Heart left ventricle (tissue), 16 donors: ENCODE results near the gene GALNTL6. TPM values are rescaled to one million over a fixed set of nuclear protein-coding genes. Genes with fewer than 3 reads are reported as not detected.
A peak's percentile ranks its signal among the peaks of the same experiment; 100 is the strongest.

ENCODE experiments used
- ATAC-seq, 4 donors: fragments of 200-7000 bp; cut with Tn5 transposase; one replicate each; pipeline ENCODE4 v1.9.1; 2020 to 2022; ENCODE audit warnings: moderate library complexity in 4 of 4, mild to moderate bottlenecking in 3 of 4, moderate number of reproducible peaks in 1 of 4
- DNase-seq, 5 donors: peaks; one replicate each; pipeline ENCODE4 v3.0.0-alpha.2; 2020
- H3K27ac ChIP-seq, 12 donors: fragments of 200-600 bp; sonication (generic) in 4 of 12; one replicate each; pipeline versions ENCODE4 v1.5.0 to v1.8.0; 2016 to 2022; ENCODE audit warnings: mild to moderate bottlenecking in 2 of 12
- H3K27me3 ChIP-seq, 9 donors: fragments of 200-600 bp; sonication (generic) in 2 of 9; one replicate each; pipeline versions ENCODE4 v1.5.1 to v1.8.0; 2016 to 2022; ENCODE audit warnings: mild to moderate bottlenecking in 3 of 9
- H3K36me3 ChIP-seq, 9 donors: fragments of 200-600 bp; sonication (generic) in 2 of 9; one replicate each; pipeline versions ENCODE4 v1.5.0 to v1.8.0; 2018 to 2022; ENCODE audit warnings: mild to moderate bottlenecking in 2 of 9
- H3K4me1 ChIP-seq, 12 donors: fragments of 200-600 bp; sonication (generic) in 4 of 12; one replicate each; pipeline versions ENCODE4 v1.5.0 to v1.8.0; 2016 to 2022; ENCODE audit warnings: mild to moderate bottlenecking in 3 of 12
- H3K4me3 ChIP-seq, 12 donors: fragments of 200-600 bp; sonication (generic) in 4 of 12; one replicate each; pipeline versions ENCODE4 v1.5.0 to v1.8.0; 2017 to 2022; ENCODE audit warnings: mild to moderate bottlenecking in 9 of 12, moderate library complexity in 4 of 12
- H3K9me3 ChIP-seq, 12 donors: fragments of 200-600 bp; sonication (generic) in 4 of 12; one replicate each; pipeline versions ENCODE4 v1.5.0 to v1.8.0; 2016 to 2022; ENCODE audit warnings: mild to moderate bottlenecking in 1 of 12
- POLR2A ChIP-seq, 2 donors: fragments of 450-650 bp; IDR thresholded peaks; one replicate each; pipeline ENCODE4 v1.6.1; 2017; ENCODE audit warnings: antibody characterized with exemption in 2 of 2, mild to moderate bottlenecking in 2 of 2, moderate library complexity in 2 of 2
- WGBS, 4 donors: extraction: QIAGEN DNeasy Blood & Tissue Kit in 2 of 4; methylation state at CpG; one replicate each; pipeline versions ENCODE4 v1.1.5 to v1.1.7; 2013 to 2018; 5-methylcytosine and 5-hydroxymethylcytosine counted together
- intact Hi-C, 10 donors: fragments of 100-400 bp; cut with DNase I; formaldehyde crosslinking; loops; one replicate each; pipeline versions ENCODE4 v1.11.1 to v1.14.2; 2022
- polyA plus RNA-seq, 2 donors: library from polyadenylated mRNA; stranded (reverse); fragments of 200-250 nt; gene quantifications; one replicate each; pipeline ENCODE4 v1.2.3, GENCODE V29; 2013
- total RNA-seq, 9 donors: library from RNA; depleted of rRNA in 2 of 9; stranded (reverse); fragments of >200 nt in 2 of 9; fragmentation: NEBNext Ultra II Directional in 3 of 9; extraction: Animal tissue kit (Norgen Biotek cat#: 25700) in 3 of 9; gene quantifications; one replicate each; pipeline versions ENCODE4 v1.1.0 to v1.2.4, GENCODE V29; 2016 to 2023
- TF ChIP-seq, protein P1 (sequence below), 12 donors: fragments of 200-600 bp; sonication (generic) in 4 of 12; IDR thresholded peaks; one replicate each; pipeline versions ENCODE4 v1.5.0 to v1.8.0; 2018 to 2022; ENCODE audit warnings: antibody characterized with exemption in 12 of 12, mild to moderate bottlenecking in 5 of 12
- donor health status: ischemic (EF 13 %, LVEDD 7.1; RV severe dilation, severe dysfunction).
- donor health status: healthy with polysubstance abuse.
- donor health status: DM: no; HTN: yes; CAD: no.
- donor health status: DM: no; HTN: no; CAD: no.
- donor health status: ischemic (EF 25% LVEDD 6.9; RV normal size, moderate dysfunction).
- donor health status: ischemic (EF 25% LVEDD 5.7; RV mildly dilated, moderate dysfunction).
- donor health status: healthy.
- donor health status: DM: yes; HTN: yes; CAD: no.
- donor health status: ischemic (EF 35%, LVEDD 5.7; RV mildly dilated, moderate dysfunction).
- donor health status: nonischemic (EF 11% LVEDD 7.7; RV severe dilation, severe dysfunction).
- donor health status: DM: yes; HTN: yes; CAD: no.
- donor health status: PGD.
- donor health status: ischemic (EF 29% LVEDD 5.4; RV normal size, mild dysfunction).
- donor health status: nonischemic (EF 23%, LVEDD 6.1; RV moderate dilation, normal function).

Gene GALNTL6
- total and polyA plus RNA-seq, 11 donors, result 0.33 to 0.52 TPM; not detected in 9

DNA sequence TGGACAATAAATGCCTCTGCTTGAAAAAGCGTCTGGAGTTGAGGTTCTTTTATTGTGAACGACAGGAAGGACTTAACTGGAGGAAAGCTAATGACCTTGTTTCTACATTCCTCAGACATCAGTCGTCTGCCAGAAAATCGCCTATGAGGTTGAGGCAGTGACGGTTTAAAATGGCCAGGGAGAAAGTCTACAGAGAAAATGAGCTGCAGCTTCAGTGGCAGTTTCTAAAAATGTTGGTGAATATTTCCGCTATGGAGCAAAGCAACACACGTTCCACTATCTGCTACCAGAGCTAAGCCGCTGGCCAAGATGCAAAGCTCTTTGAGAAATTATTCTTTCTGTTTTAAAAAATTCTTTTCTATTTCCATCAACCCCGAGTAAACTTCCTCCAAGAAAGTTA lies 1238.5 kb downstream of the GALNTL6 start:
- DNase-seq (no peak), ATAC-seq (peak in 1 of 4 donors; percentile 34)
- intact Hi-C loops, result no loop called here
- Histone ChIP-seq H3K4me3 (peak overlapping the region in 8 of 12 donors; percentile 16 to 45 (median 26)), H3K27ac (peak overlapping the region in 8 of 12 donors; percentile 18 to 68 (median 49)), H3K9me3 (no peaks in the 10 kb centered on the region), H3K27me3 (no peaks in the 10 kb centered on the region), H3K4me1 (peaks cover 0 to 4% (median 0%) of the 10 kb centered on the region in 12 donors), H3K36me3 (no peaks in the 10 kb centered on the region)
- no peak for TF ChIP-seq POLR2A (IDR thresholded peaks at IDR 0.05)
- 26 to 40% (median 36%) methylated on average over 9 of the region's 9 CpGs for WGBS, 4 donors

DNA sequence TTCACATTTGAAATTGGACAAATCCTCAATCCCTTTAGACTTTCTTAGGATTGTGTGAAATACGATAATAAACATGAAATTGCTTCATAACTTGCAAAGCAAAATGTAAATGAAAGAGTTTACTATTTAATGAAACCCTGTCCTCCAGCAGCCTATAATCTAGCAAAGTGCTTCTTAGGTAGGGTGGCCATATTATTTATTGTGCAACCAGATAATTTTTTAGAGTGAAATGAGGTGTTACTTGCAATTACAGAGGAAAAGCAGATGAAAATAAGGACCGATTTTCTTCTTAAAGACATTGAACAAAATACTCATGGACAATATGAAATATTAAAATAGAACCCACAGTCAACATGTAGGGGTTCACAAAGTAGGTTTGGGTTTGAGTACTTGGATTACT lies 1239.2 kb downstream of the GALNTL6 start:
- WGBS, 4 donors, result 84 to 90% (median 88%) methylated on average over 2 of the region's 2 CpGs
- Histone ChIP-seq H3K36me3 (no peaks in the 10 kb centered on the region), H3K4me3 (peak overlapping the region in 3 of 12 donors; percentile 16 to 45 (median 25)), H3K27ac (peak overlapping the region in 2 of 12 donors; percentile 42 to 56), H3K27me3 (no peaks in the 10 kb centered on the region), H3K4me1 (peaks cover 0 to 7% (median 0%) of the 10 kb centered on the region in 12 donors), H3K9me3 (no peaks in the 10 kb centered on the region)
- no peak for ATAC-seq
- no peak for DNase-seq
- intact Hi-C loops, result no loop called here
- TF ChIP-seq, protein P1, sequence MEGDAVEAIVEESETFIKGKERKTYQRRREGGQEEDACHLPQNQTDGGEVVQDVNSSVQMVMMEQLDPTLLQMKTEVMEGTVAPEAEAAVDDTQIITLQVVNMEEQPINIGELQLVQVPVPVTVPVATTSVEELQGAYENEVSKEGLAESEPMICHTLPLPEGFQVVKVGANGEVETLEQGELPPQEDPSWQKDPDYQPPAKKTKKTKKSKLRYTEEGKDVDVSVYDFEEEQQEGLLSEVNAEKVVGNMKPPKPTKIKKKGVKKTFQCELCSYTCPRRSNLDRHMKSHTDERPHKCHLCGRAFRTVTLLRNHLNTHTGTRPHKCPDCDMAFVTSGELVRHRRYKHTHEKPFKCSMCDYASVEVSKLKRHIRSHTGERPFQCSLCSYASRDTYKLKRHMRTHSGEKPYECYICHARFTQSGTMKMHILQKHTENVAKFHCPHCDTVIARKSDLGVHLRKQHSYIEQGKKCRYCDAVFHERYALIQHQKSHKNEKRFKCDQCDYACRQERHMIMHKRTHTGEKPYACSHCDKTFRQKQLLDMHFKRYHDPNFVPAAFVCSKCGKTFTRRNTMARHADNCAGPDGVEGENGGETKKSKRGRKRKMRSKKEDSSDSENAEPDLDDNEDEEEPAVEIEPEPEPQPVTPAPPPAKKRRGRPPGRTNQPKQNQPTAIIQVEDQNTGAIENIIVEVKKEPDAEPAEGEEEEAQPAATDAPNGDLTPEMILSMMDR (IDR thresholded peaks at IDR 0.05), result no peak
- no peak for TF ChIP-seq POLR2A (IDR thresholded peaks at IDR 0.05)

DNA sequence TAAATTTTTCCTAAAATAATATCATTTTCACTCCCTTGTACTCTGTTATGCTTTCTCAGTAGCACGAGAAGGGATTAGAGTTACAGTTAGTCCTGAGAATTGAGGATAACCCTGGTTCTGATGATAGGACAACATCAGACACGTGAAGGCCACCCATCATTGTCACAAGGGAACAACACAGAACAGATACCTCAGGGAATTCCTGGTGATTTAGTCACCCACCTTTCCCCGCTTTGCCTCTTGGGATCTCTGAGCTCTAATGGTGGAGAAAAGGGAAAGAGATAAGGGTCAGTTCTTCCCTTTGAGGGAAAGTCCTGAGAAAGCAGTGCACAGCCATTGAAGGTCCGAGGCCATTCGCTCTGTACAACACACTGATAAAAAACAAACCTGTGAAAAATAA lies 1243.1 kb downstream of the GALNTL6 start:
- Histone ChIP-seq H3K27me3 (no peaks in the 10 kb centered on the region), H3K4me3 (no peak overlapping the region), H3K9me3 (no peaks in the 10 kb centered on the region), H3K27ac (peak overlapping the region in 3 of 12 donors; percentile 7 to 44 (median 27)), H3K36me3 (no peaks in the 10 kb centered on the region), H3K4me1 (peaks cover 0 to 8% (median 0%) of the 10 kb centered on the region in 12 donors)
- intact Hi-C loops, result no loop called here
- ATAC-seq, result no peak
- DNase-seq, result no peak
- 80 to 90% (median 87%) methylated on average over 5 of the region's 5 CpGs for WGBS, 4 donors
- TF ChIP-seq, protein P1 (IDR thresholded peaks at IDR 0.05), result no peak
- no peak for TF ChIP-seq POLR2A (IDR thresholded peaks at IDR 0.05)

DNA sequence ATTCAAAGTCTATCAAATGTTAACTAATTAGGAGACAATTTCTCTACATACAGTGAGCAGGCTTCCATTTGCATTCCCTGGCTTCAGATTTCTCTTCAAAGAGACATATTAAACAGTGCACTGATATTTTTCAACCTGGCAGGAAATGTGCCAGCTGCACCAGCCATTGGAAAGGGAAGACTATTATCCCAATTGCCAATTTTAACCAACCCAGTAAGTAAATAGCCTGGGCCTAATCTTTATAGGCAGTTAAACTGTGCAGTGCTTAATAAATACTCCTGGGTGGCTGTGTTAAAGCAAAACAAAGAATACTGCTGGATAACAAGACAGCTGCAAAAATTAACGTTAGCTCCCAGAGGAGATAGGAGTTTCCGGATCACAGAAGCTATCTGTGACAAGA lies 1243.5 kb downstream of the GALNTL6 start:
- no peak overlapping the region for H3K4me3 ChIP-seq
- peaks cover 0 to 8% (median 0%) of the 10 kb centered on the region in 12 donors for H3K4me1 ChIP-seq
- peak overlapping the region in 5 of 12 donors; percentile 22 to 44 (median 33) for H3K27ac ChIP-seq
- ATAC-seq (no peak), DNase-seq (no peak)
- no peaks in the 10 kb centered on the region for H3K36me3 ChIP-seq
- H3K9me3 ChIP-seq, result no peaks in the 10 kb centered on the region
- H3K27me3 ChIP-seq, result no peaks in the 10 kb centered on the region
- no peak for TF ChIP-seq POLR2A (IDR thresholded peaks at IDR 0.05)
- TF ChIP-seq, protein P1 (IDR thresholded peaks at IDR 0.05), result no peak
- intact Hi-C loops, result no loop called here
- 30 to 49% (median 39%) methylated on average over 2 of the region's 2 CpGs for WGBS, 4 donors

DNA sequence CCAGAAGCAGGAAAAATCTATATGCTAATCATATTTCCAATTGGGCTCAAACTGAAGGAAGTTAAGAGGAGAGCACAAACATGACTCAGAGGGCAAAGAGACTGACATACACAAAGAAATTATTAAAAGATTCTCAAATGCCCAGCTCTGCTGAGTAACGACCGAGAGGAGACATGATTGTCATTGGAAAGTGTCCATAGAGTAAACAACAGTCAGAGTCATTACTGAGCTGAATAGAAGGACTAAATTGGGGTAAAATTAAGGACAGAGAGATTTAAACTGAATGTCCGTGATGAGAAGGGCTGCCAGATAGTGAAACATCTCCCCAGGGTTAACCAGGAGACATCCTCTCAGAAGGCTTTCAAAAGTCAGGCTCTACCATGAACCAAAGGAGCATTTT lies 1244.2 kb downstream of the GALNTL6 start:
- DNase-seq (no peak), ATAC-seq (peak in 1 of 4 donors; percentile 47)
- H3K4me1 ChIP-seq, result peaks cover 0 to 8% (median 0%) of the 10 kb centered on the region in 12 donors
- TF ChIP-seq POLR2A (IDR thresholded peaks at IDR 0.05), result no peak
- TF ChIP-seq, protein P1 (IDR thresholded peaks at IDR 0.05), result no peak
- 43 to 62% (median 45%) methylated on average over 3 of the region's 3 CpGs for WGBS, 4 donors
- H3K36me3 ChIP-seq, result no peaks in the 10 kb centered on the region
- H3K27ac ChIP-seq, result peak overlapping the region in 6 of 12 donors; percentile 22 to 44 (median 36)
- H3K27me3 ChIP-seq, result no peaks in the 10 kb centered on the region
- no peak overlapping the region for H3K4me3 ChIP-seq
- no peaks in the 10 kb centered on the region for H3K9me3 ChIP-seq
- intact Hi-C loops, result no loop called here
